Hepatocyte (in vitro differentiated cells): ENCODE results near the gene CCDC191.

ENCODE experiments used
- EZH2 ChIP-seq: fragments of 200-600 bp; sonication (generic); IDR thresholded peaks from 2 replicates; pipeline ENCODE4 v1.6.1; 2016; ENCODE audit warnings: antibody characterized with exemption, mild to moderate bottlenecking, borderline replicate concordance
- TF ChIP-seq, protein P1 (sequence below): fragments of 200-600 bp; sonication (generic); IDR thresholded peaks from 2 replicates; pipeline ENCODE4 v1.5.1; 2016; ENCODE audit warnings: antibody characterized with exemption, mild to moderate bottlenecking; ENCODE audit not compliant: poor library complexity

DNA sequence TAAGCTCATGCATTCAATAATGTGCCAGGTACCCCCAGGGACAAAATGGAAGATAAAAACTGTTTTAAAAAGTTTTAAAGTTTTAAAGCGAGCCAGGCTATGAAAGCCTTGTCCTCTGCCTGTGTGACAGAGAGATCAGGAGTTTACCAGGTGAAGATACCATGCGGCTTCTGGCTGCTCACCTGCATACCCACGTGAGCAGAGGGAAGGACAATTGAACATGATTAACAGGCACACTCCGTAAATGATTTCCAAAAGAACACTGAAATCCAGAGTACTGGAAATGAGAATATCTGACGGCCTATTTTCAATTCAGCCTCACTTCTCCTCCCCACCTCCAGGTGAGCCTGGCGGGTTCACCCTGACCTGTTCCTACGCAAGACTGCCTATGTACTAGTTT lies 42.1 kb downstream of the CCDC191 start:
- TF ChIP-seq, protein P1, sequence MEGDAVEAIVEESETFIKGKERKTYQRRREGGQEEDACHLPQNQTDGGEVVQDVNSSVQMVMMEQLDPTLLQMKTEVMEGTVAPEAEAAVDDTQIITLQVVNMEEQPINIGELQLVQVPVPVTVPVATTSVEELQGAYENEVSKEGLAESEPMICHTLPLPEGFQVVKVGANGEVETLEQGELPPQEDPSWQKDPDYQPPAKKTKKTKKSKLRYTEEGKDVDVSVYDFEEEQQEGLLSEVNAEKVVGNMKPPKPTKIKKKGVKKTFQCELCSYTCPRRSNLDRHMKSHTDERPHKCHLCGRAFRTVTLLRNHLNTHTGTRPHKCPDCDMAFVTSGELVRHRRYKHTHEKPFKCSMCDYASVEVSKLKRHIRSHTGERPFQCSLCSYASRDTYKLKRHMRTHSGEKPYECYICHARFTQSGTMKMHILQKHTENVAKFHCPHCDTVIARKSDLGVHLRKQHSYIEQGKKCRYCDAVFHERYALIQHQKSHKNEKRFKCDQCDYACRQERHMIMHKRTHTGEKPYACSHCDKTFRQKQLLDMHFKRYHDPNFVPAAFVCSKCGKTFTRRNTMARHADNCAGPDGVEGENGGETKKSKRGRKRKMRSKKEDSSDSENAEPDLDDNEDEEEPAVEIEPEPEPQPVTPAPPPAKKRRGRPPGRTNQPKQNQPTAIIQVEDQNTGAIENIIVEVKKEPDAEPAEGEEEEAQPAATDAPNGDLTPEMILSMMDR, result no peak
- no peak for TF ChIP-seq EZH2
